Measurements from ENCODE around the gene LRP2BP.
"Not testable (repeated sequence)": the region's sequence is repeated elsewhere in the genome, so short reads cannot be mapped to it uniquely, and the experiment has no call there.

Gene LRP2BP

DNA sequence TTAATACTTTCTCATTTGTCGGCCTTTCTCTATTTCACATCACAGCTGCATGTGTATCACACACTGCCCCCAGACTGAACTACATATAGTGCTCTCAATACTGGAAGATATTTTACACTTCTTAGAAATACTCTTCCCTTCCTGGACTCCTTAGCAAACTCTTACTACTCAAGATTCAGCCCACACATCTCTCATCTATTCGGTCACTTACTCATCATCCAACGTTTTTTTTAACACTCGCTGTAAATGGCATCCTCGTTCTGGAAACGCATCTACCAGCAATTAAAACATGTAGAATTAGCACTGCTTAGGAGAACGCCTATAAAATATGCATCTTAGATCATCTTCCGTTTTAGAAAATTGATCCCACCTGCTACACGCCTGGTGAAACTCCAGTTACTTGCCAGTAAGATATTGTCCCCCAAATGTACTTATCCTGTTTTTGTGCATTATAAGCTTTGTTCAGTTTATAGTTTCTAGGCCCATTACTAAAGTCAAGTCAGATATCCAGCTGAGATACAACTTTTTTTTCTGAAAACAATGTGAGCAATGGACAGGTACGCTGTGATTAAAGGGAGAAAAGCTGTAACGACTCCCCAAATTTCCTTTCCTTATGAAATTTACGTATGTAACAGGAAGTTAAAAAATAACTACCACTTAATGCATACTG, 1.0 kb downstream of the LRP2BP start:
- no peak for DNase-seq

- no peak for DNase-seq
Measured at GRCh38 chr4:185392156-185392555, 3.6 kb downstream of the LRP2BP start.

DNA sequence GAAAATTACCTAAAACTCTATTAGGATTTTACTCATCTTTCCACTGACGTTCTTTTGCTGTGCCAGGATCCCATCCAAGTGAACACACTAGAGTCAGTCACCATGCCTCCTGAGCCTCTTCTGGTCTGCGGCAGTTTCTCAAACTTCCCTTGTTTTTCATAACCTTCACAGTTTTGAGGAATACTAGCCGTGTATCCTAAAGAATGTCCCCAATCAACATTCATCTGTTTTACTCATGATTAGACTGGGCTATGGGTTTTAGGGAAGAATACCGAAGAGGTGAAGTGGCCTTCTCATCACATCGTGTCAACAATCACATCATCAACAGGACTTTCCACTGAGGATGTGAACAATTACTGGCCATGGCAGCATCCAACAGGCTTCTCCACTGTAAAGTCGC, 4.8 kb downstream of the LRP2BP start:
- DNase-seq: no peak

GRCh38 chr4:185387957-185388356, 7.8 kb downstream of the LRP2BP start:
- no peak for DNase-seq

DNA sequence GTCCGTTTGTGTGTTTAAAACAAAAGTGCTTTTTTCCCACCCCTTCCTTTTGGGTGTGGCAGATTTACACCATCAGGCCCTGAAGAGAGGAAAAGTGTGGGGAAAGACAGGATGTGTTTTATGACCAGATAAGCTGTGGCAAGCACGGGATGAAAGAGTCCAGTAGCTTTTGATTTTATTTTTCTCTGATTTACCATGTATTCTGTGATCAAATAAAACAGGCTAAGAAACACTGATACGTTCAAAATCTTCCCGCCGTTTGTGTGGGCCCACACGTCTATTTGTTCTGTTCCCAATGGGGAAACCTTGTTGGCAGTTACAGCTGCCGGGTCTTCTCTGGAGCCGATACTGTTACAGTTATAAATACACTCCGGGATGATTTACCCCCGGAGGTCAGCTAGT, 10.8 kb downstream of the LRP2BP start:
- DNase-seq: no peak

- no peak for DNase-seq
Measured at GRCh38 chr4:185384061-185384460, 11.7 kb downstream of the LRP2BP start.

DNA sequence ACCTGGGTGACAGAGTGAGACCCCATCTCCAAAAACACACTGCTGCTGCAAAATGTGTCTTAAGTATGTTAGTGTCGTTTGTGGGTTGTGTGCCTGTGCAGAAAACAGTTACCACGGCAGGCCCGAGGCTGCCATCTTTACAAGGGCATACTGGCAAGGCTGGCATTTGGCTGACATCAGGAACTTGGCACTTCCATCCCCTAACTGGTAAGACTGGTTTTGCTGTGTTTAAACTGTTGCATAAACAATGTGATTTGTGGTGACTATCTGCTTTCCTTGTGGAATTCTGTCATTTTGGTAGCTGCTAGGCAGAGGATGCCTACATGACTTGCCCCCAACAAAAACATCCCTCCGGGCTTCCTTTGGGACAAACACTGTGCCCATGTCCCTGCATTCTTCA, 12.3 kb downstream of the LRP2BP start:
- DNase-seq: no peak

GRCh38 chr4:185382754-185383153, 13.0 kb downstream of the LRP2BP start:
- DNase-seq: no peak

GRCh38 chr4:185381288-185382196, 14.2 kb downstream of the LRP2BP start:
- no peak for DNase-seq

GRCh38 chr4:185380320-185380719, 15.4 kb downstream of the LRP2BP start:
- no peak for DNase-seq

DNA sequence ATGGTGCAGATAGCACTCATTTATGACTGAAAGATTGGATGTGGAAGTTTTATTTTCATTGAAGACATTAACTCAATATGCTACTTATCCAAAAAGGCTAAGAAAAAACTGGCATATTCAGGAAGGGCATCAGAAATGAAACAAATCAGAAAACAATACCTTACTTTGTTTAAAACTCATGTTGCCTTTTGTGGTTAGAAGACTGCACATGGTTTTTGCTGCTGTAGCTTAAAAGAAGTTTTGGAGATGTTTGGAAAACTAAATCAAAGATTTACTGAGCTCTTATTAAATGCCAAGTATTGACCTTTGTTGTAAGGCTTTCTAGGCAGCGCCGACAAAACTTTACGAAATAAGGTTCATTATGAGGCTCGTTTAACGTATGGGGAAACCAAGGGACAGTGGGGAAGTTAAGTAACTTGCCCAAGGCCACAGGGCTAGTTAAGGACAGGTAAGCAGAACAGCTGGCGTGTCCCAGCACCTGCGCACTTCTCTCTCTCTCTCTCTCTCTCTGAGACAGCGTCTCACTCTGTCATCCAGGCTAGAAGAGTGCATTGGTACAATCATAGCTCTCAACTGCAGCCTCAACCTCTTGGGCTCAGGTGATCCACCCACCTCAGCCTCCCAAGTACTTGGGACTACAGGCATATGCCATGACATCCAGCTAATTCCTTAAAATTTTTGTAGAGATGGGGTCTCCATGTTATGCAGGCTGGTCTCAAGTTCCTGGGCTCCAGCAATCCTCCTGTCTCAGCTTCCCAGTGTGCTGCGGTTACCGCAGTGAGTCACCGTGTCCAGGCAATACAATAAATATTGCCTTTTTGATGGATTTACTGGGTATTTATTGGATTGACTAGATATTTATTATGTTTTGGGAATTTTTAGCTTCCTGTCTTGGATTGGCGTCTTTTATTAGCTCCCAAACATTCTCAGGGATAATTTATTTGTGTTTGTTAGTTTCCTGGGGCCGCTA, 16.1 kb downstream of the LRP2BP start:
- DNase-seq: no peak

GRCh38 chr4:185378264-185378663, 17.5 kb downstream of the LRP2BP start:
- no peak for DNase-seq

DNA sequence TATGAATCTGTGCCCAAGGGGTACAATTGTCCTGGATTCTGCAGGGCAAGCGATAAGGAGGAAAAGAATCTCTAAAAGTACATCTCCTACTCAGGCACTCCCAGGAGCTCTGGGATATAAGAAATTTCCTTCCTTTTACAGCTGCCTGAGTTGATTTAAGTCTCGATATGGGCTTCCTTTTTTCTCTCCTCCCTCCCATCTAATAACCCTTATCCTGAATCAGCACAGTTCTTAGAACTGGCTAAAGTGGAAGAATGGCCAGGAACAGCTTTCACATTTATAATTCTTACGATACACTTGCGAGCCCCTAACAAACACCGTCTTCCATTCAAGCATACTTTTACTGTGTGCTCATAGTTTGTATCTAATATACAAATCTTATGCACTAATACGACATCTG, 21.2 kb downstream of the LRP2BP start:
- DNase-seq: no peak

- no peak for DNase-seq
Measured at GRCh38 chr4:185374027-185374426, 21.7 kb downstream of the LRP2BP start.

DNA sequence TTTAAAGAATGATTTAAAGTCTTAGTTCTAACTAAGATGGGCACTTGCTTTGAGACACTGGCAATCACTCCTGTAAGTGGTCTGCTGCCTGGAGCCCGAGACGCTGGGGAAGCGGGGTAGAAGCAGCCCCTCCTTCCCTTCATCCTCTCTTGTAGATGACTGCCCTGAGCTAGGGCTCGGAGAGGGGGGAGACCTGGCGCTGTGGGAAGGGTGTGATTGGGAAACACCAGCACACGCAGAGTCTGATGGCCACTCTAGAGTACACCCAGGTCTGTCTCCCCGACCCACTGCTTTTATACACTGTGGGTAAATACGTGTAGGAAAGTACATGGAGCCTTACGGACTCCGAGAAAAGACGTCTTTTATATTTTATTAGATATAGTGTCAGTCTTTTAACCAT, 24.0 kb downstream of the LRP2BP start:
- DNase-seq: no peak

- no peak for DNase-seq
Measured at GRCh38 chr4:185370268-185370949, 25.3 kb downstream of the LRP2BP start.

DNA sequence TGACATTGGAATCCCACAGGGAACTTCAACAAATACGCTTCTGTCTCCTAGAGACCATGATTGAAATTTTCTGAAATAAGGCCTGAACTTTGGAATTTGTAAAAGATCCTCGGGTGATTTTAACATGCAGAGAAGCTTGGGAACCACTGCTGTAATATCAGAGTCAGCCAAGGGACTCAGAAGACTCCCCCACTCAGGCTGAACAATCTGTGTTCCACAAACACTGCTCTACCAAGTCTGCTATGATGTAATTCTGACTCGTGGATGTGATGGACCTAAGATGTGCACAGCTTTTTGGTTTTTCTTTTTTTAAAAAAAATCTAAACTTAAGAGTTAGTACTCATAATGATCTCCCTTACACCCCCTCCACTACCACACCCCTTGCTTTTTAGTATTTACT, 26.0 kb downstream of the LRP2BP start:
- DNase-seq: no peak

DNA sequence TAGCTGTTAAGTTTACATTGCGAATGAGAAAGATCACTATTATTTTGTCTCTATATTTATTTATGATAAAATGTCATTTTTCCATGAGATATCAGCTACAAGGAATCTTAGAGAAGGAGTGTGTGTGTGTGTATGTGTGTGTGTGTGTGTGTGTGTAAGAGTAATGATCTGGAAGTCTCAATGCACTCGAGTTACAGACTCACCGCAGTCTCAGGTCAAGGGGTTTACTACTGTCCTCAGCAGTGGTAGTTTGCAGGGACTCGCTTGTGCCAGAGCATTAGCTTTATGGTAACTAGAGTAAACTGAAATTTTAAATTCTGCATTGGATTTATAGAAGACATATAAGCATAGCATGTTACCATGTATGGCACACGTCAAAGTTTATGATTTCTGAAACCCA, 30.8 kb downstream of the LRP2BP start:
- no peak for DNase-seq

DNA sequence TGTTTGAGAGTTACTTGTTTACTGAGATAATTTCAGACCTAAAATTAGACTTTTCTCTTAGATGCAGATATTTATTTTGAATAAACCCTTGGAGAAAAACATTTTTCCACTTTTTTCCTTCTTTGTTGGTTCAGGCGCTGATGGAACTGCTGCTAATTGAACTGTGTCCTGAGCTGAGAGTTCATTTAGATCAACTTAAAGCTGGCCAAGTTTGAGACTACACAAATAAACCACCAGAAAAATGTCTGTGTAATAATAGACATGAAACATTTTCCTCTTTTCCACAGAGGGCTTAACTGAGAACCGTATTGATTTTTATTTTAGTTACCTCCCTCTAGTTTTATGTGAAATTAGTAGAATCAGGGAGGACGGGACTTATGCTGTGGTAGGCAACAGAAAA, 32.5 kb downstream of the LRP2BP start:
- no peak for DNase-seq

GRCh38 chr4:185362570-185362969, 33.2 kb downstream of the LRP2BP start:
- DNase-seq: not testable (repeated sequence)

DNA sequence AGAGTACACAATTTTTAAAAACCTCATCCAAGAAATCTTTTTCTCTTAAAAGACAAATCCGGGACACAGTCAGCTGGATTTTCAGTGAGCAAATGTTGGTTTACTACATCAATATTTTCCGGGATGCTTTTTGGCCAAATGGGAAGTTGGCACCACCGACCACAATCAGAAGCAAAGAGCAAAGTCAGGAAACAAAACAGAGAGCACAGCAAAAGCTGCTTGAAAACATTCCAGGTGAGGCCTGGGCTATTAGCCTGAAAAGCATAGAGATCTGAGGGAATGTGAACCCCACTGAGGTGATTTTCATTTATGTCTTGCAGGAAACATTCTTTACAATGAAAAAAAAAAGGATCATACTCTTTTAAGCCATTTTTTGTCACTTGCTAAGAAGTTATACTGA, 33.9 kb downstream of the LRP2BP start:
- DNase-seq: no peak

DNA sequence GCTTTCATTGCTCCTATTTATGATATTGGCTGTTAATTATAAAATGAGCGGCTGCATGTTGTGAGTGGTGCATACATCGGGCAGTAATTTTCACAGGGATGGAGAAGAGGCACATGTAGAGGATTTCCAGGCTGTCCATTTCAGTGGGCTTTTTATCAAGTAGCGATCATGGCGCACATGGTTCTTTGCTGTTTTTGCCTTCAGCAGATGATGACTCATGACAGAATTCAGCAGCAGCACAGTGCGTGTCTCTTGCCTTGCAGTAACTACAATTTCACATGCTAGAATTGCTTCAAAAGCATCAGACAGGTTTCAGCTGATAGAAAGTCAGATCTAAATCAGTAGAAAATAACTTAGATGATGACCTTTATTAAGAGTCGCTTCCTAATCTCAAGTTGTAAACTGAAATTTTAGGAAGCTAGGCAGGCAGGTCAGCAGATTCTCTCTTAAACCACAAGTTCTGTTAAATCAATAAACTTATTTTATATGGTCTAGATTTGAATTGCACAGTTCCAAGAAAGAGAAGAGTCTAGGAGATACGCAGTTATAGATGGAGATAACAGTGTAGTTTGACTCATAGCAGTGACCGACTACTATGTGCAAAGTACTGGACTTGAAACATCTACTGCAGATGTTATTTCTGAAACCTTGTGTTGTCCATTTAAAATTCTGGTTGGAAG, 35.8 kb downstream of the LRP2BP start:
- DNase-seq: no peak
